AG04449 (cell line): ENCODE data around the gene BBLN.

ENCODE experiments used
- CTCF ChIA-PET: fragments of 350-600 bp; formaldehyde crosslinking; extraction: SDS; loops from one replicate; lab custom pipeline; 2021; ENCODE audit warnings: antibody characterized with exemption; lab: Yijun Ruan, JAX
- POLR2A ChIA-PET: fragments of 400-600, 350-600 bp; formaldehyde crosslinking; extraction: SDS; loops from one replicate; lab custom pipeline; 2020; ENCODE audit warnings: antibody characterized with exemption, inconsistent platforms; lab: Yijun Ruan, JAX
- DNase-seq: peaks from one replicate; pipeline ENCODE4 v3.0.0-alpha.2; 2010; ENCODE audit warnings: low read depth, low spot score
- H3K4me3 ChIP-seq: 2 replicates; pipeline ENCODE4 v1.5.1; 2011; ENCODE audit warnings: low read depth, mild to moderate bottlenecking, control low read depth, low read length
- TF ChIP-seq, protein P1 (sequence below): IDR thresholded peaks from one replicate; pipeline ENCODE4 v1.5.1; 2011; ENCODE audit warnings: mild to moderate bottlenecking, moderate library complexity, low read length, control low read depth, inconsistent platforms; ENCODE audit not compliant: insufficient read depth; ENCODE audit errors: missing control alignments

The BBLN gene

DNA sequence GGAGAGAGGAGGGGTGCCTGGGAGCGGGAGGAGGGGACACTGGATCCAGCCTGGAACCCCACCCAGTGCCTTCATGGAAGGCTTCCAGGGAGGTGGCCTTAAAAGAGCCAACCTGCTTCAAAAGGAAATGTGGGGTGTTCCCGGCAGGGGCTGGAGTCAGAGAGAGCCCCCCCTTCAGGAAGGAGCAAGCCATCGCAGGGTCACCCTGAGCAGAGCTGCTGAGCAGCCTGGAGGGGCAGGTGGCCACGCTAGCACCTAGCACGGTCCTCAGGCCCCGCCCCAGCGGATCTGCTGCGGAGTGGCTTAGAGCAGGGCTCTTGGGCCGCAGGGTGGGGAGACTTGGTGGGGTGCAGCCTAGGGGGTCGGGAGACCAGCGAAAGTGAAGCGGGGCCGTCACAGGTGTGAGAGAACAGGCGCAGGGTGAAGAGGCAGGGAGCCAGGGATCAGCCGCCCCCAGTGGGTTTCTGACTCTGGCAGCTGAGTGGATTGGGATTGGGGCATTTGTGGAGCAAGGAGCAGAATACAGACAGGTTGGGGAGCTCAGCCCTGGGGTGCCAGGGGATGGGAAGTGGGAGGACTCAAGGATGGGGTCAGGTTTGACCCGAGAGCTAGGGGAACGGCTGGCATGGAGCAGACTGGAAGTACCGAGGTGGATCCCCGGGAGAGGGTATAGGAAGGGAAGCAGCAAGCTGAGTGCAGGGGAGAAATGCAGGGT is 9.3 kb upstream of the BBLN start:
- H3K4me3 ChIP-seq, result no peak overlapping the region
- ChIA-PET CTCF (interaction anchor here (0.6 to 1.3 kb wide), 3 partner anchors 22 to 33 kb away, joined by 3 read pairs; no protein-coding TSS in a partner anchor), POLR2A (no interaction called here)
- DNase-seq, result no peak
- TF ChIP-seq, protein P1, sequence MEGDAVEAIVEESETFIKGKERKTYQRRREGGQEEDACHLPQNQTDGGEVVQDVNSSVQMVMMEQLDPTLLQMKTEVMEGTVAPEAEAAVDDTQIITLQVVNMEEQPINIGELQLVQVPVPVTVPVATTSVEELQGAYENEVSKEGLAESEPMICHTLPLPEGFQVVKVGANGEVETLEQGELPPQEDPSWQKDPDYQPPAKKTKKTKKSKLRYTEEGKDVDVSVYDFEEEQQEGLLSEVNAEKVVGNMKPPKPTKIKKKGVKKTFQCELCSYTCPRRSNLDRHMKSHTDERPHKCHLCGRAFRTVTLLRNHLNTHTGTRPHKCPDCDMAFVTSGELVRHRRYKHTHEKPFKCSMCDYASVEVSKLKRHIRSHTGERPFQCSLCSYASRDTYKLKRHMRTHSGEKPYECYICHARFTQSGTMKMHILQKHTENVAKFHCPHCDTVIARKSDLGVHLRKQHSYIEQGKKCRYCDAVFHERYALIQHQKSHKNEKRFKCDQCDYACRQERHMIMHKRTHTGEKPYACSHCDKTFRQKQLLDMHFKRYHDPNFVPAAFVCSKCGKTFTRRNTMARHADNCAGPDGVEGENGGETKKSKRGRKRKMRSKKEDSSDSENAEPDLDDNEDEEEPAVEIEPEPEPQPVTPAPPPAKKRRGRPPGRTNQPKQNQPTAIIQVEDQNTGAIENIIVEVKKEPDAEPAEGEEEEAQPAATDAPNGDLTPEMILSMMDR, result no peak

DNA sequence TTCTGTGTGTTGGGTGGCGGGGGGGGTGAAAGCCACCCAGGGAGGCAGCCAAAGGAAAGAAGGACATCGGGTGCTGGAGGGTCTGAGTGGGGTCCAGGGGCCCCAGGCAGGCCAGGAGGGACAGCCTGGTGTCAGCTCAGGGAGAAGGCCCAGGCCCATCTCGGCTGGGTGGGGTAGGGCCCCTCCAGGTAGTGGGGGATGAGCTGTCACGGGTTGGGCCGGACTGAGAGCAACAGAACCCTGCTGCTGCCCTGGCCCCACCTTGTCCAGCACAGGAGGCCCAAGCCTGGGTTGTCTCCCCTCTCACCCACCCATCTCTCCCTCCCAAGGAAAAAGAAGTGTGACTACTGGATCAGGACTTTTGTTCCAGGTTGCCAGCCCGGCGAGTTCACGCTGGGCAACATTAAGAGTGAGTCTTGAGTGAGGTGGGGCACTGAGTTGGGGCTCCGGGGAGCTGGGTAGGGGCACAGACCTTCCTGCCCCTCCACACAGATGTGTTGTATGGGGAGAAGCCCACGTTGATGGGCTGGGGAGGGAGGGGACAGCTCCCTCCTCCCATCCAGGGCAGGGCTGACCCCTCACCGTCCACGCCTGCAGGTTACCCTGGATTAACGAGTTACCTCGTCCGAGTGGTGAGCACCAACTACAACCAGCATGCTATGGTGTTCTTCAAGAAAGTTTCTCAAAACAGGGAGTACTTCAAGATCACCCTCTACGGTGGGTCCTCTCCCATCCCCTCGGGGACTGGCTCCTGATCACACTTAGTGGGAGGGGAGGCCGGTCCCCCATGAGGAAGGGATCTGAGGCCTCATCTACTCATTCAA is 8.5 kb upstream of the BBLN start:
- DNase-seq, result no peak
- CTCF ChIA-PET, result interaction anchor here (0.6 to 1.3 kb wide), 3 partner anchors 22 to 34 kb away, joined by 3 read pairs; no protein-coding TSS in a partner anchor
- POLR2A ChIA-PET, result no interaction called here
- H3K4me3 ChIP-seq, result no peak overlapping the region
- TF ChIP-seq, protein P1, result no peak

DNA sequence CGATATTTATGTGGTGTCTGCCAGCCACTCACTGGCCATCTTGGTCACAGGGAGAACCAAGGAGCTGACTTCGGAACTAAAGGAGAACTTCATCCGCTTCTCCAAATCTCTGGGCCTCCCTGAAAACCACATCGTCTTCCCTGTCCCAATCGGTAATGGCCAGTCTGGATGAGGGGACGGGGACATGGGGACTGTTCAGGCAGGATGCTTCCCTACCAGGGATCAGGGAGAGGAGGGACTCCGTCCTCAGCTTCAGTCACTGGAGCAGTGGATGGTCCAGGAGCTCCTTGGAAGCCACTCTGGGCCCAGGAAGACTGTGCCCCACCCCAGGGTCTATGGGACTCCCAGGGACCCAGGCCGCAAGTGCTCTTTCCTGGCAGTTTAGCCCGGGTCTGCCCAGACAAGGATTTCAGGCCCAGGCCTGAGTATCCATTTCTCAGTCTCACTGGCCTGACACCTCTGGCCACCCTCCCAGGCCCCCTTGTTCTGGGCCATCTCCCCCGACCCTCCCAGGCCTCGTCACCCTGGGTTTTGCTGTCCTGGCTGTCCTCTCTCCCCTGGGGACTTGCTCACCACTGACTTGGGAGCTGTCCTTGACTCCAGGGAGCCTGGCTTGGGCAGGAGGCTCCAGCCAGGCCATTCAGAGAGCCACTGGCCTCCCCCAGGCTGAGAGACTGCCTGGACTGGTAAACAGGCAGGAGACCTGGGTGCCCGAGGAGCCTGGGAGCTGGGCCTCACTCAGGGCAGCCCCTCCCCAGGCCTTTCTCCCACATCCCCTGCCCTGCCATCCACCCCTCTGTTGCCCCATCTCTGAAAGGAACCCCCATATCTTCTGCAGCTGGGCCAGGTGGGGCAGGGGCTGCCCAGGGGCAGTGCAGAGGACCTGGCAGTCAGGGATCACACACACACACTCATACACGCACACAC is 7.7 kb upstream of the BBLN start:
- H3K4me3 ChIP-seq, result no peak overlapping the region
- no peak for DNase-seq
- TF ChIP-seq, protein P1, result no peak
- CTCF ChIA-PET, result interaction anchor here (1.1 to 1.2 kb wide), 2 partner anchors 23 to 35 kb away, joined by 3 to 9 read pairs; no protein-coding TSS in a partner anchor
- POLR2A ChIA-PET, result no interaction called here

DNA sequence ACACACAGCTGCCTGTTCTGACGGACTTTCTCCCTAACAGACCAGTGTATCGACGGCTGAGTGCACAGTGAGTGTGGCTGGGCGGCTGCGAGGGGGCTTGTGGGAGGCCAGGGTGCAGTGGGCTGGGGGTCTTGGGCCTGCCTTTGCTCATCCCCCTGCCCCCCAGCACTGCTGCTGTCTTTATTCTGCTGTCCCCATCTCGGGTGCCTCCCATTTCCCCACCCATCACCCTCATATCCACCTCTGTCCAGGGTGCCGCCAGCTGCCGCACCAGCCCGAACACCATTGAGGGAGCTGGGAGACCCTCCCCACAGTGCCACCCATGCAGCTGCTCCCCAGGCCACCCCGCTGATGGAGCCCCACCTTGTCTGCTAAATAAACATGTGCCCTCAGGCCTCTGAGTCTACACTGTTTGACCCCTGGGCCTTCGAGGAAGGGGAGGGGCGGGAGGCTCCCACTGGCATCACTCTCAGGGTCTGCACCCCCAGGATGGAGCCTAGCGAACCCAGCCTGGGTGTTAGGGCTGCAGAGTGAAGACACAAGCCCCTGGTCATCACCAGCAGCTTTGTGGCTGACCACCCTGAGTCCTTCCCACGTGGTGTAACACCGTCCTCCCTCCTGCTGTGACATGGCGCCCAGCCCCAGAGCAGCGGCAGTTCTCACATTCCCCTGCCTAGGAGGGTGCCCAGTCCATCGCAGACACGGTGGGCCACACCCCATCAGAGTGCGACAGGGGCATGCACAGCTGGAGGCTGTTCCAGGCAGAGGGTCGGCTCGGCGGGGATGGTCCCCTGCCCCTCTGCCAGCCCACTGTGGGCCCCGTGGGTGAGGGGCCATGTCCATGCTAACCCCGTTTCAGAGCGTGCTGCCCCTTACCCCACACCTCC is 6.8 kb upstream of the BBLN start:
- TF ChIP-seq, protein P1, result no peak
- H3K4me3 ChIP-seq, result no peak overlapping the region
- ChIA-PET POLR2A (no interaction called here), CTCF (interaction anchor here (1.1 to 1.2 kb wide), 2 partner anchors 24 to 35 kb away, joined by 3 to 9 read pairs; no protein-coding TSS in a partner anchor)
- no peak for DNase-seq

DNA sequence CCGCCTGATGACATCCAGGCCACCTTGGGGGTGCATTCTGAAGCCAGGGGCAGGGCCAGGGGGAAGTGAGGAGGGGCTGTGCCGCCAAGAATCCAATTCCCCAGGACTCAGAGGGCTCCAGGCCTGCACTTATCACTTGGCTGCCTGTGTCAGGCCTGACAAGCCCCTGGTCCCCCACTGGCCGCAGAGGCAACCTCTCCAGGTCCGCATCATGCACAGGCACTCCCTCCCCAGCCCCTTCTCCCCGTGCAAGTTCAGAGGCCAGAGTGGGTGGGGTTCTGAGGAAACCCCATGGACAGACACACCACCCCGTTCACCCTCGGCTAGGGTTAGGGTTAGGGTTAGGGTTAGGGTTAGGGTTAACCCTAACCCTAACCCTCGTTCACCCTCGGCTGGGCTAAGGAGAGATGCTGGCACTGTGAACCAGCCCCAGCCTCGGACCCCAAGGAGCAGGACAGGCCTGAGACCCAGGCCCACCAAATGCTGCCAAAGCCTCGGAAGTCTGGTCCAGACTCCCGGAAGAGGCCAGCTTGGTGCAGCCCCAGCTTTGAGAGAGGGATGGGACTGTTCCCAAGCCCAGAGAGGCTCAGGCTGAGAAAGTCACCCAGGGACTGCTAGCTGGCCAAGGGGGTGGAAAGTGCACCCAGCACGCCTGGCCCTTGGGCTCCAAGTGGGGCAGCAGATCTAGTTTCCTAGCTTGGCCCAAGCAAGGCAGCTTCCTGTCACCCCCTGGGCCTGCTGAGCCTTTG is 5.9 kb upstream of the BBLN start:
- H3K4me3 ChIP-seq, result no peak overlapping the region
- DNase-seq, result no peak
- ChIA-PET POLR2A (no interaction called here), CTCF (no interaction called here)
- TF ChIP-seq, protein P1, result no peak
